ENCODE data around the gene ABHD8.

The ABHD8 gene

GRCh38 chr19:17332677-17333581, 29.7 kb upstream of the ABHD8 start:
- peak; percentile 67 for DNase-seq

GRCh38 chr19:17332360-17332676, 29.1 kb upstream of the ABHD8 start:
- DNase-seq: no peak

GRCh38 chr19:17331045-17331558, 27.9 kb upstream of the ABHD8 start:
- DNase-seq: no peak

DNA sequence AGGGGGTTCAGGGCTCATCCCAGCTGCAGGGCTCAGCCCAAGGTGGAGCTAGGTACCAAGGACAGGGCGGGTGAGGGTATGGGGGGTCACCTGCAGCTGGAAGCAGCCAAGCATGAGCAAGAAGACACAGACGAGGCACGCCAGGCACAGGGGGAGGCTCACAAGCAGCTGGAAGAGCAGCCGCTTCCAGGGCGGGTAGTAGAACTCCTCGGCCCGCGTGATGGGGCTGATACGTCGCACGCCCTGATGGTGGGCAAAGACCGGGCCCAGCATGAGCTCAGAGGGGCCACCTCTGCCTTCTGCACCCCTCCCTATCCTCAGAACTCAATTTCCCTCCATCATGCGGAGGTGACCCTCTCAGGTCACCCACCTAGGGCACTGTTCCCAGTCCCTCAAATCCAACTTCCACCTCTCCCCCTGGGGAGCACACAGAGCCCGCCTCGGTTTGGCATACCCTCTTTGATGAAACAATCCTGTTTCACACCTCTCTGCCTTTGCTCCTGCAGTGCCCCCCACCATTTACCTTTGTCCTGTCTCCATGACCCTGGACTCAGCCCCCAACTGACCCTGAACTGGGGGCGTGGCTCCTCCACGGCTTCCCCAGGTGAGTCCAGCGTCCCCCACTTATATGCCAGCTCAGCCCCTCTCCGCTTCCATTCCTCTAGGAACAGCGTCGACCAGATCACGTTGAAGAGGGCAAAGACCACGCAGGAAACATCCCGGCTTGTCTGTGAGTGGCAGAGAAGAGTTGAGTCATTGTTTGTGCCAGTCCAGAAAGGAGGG, 27.2 kb upstream of the ABHD8 start:
- no peak for DNase-seq

DNA sequence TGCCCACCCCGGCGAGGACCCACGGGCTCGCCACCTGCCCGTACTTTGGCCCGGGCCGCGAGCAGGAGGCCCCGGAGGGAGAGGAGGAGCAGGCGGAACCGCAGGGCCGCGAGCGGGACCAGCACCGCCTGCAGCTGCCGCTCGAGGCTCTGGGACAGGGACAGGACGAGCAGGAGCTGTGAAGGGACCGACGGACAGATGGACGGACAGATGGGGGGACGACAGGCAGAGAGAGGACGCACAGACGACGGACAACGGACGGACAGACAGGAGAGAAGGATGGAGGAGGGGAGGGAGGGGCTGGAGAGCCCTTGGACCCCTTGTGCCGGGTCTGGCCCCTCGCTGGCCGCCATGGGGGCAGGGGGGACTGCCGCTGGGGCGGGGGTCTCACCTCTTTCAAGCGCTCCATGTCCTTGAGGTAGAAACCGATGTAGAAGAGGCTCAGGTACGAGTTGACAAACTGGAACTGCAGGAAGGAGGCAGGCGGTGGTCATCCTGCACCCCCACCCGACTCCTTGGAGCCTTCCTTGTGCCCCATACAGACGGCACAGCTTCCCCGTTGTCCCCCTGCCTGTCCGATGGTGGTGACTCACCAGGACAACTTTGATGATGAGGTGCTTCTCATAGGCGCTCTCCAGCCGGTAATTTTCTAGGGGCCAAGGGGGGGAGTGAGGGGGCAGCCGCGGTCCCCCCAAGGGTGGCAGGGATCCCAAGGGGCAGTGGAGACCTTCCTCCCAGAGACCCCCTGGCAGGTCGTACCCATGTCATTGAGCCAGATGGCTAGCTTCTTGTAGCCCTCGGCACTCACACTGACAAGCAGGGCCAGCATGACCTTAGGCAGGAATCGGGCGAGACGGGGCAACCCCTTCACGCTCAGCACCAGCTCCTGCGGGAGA, 26.4 kb upstream of the ABHD8 start:
- no peak for DNase-seq

DNA sequence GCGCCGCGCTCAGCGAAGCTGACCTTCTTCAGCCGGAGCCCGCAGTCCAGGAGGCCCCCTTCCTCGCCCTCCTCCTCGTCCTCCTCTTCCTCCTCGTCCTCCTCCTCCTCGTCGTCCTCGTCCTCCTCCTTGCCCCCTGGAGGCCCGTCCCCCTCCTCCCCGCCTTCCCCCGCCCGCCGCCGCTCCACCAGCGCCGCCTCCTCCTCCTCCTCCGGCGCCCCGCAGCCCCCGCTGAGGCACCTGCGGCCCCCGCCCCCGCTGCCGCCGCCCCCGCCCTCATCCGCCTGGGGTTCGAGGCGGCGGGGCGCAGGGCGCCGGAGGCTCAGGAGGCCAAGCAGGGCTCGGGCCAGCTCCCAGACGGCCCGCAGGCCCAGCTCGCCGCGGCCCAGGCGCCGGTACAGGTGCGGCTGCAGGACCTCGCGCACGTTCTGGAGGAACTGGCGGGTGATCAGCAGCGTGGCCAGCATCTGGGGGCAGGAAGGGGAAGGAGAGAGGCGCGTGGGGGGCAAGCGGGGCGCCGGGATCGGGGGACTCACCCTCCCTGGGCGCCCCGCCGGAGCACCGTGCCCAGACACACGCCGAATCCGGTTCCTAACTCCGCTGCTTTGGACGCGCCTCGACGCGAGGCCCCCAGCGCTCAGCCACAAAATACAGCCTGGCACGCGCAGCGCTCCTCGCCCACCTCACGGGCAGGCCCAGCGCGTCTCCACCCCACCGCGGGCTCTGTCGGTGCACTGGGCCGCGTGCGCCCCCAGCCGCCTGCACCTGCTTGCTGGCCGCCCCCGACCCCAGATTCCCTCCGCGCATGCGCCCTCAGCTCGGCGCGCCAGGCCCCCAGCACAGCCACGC, 25.5 kb upstream of the ABHD8 start:
- no peak for DNase-seq

GRCh38 chr19:17327654-17328516, 24.7 kb upstream of the ABHD8 start:
- peak; percentile 77 for DNase-seq

- DNase-seq: no peak
Observed at GRCh38 chr19:17327068-17327653, 23.9 kb upstream of the ABHD8 start.

GRCh38 chr19:17326595-17326966, 23.4 kb upstream of the ABHD8 start:
- DNase-seq: no peak

DNA sequence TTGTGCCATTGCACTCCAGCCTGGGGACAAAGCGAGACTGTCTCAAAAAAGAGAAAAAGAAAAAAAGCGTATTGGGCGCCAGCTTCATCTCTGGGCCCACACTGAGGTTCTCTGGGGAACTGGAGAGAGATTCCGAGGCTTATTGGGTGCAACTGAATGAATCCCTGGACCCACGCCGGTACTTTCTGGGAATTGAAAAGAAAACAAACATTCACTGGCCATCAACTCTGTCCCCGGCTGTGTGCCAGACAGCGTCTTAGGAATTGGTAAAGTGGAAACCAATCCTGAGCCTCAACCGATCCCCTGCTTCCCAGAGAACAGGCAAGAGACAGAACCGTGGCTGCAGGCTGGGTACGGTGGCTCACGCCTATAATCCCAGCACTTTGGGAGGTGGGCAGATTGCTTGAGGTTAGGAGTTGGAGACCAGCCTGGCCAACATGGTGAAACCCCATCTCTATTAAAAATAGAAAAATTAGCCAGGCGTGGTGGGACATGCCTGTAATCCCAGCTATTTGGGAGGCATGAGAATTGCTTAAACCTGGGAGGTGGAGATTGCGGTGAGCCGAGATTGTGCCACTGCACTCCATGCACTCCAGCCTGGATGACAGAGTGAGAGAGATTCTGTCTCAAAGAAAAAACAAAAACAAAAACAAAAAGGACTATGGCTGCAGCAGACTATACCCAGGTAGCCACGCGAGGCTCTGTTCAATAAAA, 22.8 kb upstream of the ABHD8 start:
- DNase-seq: no peak

DNA sequence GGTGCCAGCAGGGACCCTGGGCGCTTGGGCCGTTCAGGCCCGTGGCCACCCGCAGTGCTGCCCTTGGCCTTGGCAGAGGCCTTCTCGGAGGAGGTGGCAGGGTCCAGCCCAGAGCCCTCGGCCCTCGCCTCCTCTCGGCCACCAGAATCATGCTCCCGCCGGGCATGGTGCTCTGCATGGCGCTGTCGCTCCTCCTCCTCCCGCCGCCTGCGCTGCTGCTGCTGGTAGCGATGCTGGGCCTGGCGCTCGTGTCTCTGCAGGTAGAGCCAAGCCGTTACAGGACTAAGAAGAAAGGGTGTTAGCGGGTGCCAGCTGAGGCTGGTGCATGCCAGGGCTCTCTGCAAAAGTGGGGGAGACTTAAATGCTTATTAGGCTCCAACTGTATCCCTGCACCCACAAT, 21.9 kb upstream of the ABHD8 start:
- no peak for DNase-seq

GRCh38 chr19:17324357-17325114, 21.3 kb upstream of the ABHD8 start:
- DNase-seq: no peak

DNA sequence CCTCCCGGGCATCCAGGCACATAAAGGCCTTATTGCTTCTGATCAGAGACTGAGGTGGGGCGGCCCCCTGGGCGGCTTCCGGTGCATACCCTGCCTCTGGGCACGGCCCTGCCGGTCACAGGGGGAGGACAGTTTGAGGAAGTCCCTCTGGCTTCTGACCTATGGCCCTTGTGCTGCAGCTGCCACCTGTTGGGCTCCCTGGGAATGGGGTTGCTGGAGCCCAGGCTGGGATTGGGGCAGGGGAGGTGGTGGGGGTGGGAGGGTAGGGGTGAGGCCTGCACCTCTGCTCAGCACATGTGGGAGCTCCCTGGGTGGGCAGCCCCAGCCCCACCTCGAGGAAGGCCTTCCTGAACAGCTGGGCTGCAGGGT, 20.7 kb upstream of the ABHD8 start:
- DNase-seq: no peak

DNA sequence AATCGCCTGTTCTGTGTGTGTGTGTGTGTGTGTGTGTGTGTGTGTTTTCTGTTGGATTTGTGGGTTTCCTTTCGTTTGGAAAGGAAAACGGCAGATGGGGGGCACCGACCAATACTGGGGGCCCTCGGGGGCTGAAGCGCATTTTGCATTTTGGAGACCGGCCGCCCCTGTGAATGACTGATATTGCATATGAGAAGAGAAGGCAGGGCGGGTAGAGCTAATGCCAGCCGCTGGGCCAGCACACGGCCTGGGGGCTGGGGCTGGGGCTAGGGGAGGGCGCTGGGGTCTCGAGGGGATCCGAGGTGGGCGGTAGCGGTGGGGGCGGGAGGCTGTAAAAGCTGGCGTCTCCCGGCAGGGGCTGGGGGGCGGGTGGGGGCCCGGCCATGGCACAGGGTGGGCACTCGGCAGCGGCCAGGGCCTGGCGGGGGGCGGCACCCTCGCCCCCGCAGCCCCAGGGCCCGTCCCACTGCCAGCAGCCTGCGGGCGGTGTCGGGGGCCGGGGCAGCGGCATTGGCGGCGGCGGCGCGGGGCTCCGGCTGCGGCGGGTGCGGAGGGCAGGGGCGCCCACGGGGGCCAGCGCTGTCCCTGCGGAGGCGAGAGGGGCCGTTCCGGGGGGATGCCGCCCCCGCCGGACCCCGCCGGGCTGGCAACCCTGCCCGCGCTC, 20.2 kb upstream of the ABHD8 start:
- no peak for DNase-seq

DNA sequence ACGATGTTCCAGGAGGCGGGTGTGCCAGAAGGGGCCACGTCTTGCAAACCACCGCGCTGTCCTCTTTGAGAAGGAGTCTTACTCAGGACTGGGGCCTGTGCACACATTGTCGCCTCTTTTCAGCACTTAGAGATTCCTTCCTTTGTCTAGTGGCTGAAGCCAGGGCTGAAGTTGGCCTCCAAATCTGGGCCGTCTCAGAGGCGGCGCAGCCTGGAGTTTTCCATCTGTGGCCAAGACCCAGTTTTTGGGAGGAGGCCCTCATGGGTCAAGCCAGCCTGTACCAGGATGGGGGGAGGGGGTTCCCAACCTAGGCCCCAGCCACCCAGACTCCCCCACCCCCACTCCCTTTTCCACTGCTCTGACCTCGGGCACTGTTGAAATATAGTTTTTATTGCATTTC, 19.6 kb upstream of the ABHD8 start:
- DNase-seq: no peak

DNA sequence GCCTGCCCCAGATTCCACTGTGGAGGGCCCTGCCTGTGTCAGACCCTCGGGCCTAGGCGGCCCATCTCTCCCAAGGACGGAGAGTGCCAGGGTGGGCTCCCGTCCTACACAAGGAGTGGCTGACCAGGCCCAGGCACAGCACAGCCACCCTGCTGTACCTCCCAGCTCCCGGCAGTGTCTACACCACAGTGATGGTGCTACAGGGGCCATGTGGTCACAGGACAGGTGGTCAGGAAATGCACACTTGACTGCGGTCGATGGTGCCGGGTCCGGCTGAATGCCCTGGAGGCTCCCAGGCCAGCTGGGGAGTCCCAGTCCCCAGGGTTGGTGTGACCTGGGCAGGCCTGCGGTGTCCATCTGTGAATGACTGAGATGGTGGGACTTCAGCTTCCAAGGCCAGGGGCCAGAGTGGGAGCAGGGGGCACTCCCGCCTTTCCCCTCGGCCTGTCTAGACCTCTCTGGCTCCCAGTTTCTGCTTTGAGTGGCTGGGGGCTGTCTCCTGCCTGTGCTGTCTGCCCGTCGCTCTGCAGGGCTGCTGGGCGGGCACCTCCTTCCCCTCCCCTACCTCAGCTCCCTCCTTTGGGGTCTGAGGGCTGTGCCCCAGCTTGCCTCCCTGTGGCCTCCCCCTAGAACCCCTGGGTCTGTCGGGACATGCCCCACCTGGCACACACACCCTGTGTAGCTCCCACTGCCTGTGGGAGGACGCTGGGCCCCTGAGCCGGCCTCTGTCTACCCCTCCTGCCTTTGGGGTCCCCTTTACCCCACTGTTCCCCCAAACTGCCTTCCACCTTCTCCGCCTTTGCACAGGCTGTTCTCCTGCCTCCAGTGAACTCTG, 18.6 kb upstream of the ABHD8 start:
- DNase-seq: no peak

DNA sequence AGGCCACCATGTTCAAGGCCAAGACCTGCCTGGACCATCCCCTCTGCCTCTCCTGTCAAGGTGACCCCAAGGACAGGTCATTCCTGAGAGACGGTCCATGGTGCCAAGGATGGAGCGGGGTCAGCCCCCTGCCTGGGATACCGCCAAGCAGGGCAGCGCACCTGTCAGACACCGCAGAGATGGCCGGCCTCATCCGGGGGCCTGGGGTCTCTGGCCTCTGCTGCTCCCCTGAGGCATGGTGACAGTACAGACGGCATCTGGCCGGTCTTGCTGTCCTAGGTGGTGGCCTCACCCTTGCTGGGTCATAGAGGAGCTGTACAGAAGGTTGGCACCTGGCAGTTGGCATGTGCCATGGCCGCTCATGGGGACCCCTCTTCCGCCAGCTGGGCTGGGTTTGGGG, 17.2 kb upstream of the ABHD8 start:
- no peak for DNase-seq

Data from activated CD8-positive, alpha-beta memory T cell treated with anti-CD3 and anti-CD28 coated beads, Interleukin-2, amount 50 U/mL, for 48 hours (primary cell).